Measurements from ENCODE around the gene HLA-A.

The HLA-A gene

DNA sequence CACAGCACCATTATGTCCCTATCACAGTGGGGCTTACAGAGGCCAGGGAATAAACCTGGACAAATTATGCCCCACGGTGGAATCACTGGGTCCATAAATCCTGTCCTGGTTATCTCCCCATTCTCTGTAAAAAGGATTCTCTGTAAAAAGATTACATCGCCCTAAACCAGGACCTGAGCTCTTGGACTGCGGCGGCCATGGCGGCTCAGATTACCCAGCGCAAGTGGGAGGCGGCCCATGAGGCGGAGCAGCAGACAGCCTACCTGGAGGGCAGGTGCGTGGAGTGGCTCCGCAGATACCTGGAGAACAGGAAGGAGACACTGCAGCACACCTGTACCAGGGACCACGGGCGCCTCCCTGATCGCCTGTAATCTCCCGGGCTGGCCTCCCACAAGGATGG, 8.4 kb upstream of the HLA-A start:
- no peak for FAIRE-seq
- DNase-seq (ENCODE audit: low spot score): no peak

GRCh38 chr6:29935273-29935955, 6.9 kb upstream of the HLA-A start:
- DNase-seq (ENCODE audit: low spot score) (no peak), FAIRE-seq (no peak)

DNA sequence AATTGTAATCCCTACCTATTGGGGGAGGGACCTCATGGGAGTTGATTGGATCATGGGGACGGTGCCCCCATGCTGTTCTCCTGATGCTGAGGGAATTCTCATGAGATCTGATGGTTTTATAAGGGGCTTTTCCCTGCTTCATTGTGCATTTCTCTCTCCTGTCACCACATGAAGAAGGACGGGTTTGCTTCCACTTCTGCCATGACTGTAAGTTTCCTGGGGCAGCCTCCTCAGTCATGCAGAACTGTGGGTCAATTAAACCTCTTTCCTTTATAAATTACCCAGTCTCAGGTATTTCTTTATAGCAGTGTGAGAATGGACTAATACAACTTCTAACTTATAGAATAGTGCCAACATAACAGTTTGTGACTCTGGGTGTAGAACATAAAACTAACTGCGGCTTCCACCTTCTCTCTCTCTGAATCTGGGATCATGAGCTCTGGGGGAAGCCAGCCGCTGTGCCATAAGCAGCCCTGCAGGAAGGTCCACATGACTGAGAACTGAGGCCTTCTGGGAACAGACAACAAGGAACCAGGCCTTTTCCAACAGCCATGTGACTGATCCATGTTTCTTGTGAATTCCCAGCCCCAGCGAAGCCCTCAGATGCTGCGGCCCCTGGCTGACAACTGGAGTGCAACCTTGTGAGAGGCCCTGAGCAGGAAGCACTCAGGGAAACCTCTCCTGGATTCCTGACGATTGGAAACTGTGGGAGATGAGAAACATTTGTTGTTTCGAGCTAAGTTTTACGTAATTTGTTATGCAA, 3.4 kb upstream of the HLA-A start:
- no peak for FAIRE-seq
- no peak for DNase-seq (ENCODE audit: low spot score)

DNA sequence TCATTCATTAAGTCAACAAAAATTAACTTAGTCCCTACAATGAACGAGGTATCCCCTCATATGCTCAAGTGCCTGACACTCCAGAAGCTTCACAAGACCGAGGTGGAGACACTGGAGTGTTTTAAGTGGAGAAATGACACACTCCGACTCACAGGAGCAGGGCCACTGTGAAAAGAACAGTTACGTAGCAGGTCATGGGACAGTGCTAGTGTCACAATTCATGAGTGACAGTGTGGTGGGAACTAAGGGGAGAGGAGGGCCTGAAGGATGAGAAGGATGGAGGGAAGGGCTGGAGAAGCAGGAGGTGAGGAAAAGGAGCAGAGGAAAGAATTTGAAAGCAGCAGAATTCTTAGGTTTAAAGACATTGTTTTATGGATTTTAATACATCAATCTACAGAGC, 1.3 kb upstream of the HLA-A start:
- FAIRE-seq: no peak

DNA sequence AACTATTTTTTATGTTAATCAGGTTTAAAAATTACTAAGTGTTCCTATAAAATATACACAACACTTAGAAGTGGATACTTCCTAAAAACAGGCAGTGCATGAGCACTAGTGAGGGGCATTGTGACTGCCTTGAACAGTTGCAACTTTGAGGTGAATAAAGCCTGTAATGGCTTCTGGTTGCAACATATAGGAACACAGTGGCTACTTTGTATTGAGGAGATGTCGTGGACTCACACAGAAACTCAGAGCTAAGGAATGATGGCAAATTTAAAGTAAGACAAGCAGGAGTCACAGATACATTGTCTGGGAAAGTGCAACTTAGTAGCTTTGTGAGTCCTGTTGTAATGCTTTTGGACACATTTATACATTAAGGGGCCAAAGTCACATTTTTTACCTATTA, 861 bp upstream of the HLA-A start:
- no peak for DNase-seq (ENCODE audit: low spot score)
- no peak for FAIRE-seq

More for the DNA sequence above, 1.3 kb upstream of the HLA-A start:
- DNase-seq (ENCODE audit: low spot score): no peak

- FAIRE-seq (no peak), DNase-seq (ENCODE audit: low spot score) (no peak)
Observed at GRCh38 chr6:29941916-29942274, 437 bp upstream of the HLA-A start.

DNA sequence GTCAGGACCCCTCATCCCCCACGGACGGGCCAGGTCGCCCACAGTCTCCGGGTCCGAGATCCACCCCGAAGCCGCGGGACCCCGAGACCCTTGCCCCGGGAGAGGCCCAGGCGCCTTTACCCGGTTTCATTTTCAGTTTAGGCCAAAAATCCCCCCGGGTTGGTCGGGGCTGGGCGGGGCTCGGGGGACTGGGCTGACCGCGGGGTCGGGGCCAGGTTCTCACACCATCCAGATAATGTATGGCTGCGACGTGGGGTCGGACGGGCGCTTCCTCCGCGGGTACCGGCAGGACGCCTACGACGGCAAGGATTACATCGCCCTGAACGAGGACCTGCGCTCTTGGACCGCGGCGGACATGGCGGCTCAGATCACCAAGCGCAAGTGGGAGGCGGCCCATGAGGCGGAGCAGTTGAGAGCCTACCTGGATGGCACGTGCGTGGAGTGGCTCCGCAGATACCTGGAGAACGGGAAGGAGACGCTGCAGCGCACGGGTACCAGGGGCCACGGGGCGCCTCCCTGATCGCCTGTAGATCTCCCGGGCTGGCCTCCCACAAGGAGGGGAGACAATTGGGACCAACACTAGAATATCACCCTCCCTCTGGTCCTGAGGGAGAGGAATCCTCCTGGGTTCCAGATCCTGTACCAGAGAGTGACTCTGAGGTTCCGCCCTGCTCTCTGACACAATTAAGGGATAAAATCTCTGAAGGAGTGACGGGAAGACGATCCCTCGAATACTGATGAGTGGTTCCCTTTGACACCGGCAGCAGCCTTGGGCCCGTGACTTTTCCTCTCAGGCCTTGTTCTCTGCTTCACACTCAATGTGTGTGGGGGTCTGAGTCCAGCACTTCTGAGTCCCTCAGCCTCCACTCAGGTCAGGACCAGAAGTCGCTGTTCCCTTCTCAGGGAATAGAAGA, 978 bp downstream of the HLA-A start:
- DNase-seq (ENCODE audit: low spot score) (no peak), FAIRE-seq (no peak)

DNA sequence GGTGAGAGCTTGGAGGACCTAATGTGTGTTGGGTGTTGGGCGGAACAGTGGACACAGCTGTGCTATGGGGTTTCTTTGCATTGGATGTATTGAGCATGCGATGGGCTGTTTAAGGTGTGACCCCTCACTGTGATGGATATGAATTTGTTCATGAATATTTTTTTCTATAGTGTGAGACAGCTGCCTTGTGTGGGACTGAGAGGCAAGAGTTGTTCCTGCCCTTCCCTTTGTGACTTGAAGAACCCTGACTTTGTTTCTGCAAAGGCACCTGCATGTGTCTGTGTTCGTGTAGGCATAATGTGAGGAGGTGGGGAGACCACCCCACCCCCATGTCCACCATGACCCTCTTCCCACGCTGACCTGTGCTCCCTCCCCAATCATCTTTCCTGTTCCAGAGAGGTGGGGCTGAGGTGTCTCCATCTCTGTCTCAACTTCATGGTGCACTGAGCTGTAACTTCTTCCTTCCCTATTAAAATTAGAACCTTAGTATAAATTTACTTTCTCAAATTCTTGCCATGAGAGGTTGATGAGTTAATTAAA, 3.0 kb downstream of the HLA-A start:
- DNase-seq (ENCODE audit: low spot score) (no peak), FAIRE-seq (no peak)

DNA sequence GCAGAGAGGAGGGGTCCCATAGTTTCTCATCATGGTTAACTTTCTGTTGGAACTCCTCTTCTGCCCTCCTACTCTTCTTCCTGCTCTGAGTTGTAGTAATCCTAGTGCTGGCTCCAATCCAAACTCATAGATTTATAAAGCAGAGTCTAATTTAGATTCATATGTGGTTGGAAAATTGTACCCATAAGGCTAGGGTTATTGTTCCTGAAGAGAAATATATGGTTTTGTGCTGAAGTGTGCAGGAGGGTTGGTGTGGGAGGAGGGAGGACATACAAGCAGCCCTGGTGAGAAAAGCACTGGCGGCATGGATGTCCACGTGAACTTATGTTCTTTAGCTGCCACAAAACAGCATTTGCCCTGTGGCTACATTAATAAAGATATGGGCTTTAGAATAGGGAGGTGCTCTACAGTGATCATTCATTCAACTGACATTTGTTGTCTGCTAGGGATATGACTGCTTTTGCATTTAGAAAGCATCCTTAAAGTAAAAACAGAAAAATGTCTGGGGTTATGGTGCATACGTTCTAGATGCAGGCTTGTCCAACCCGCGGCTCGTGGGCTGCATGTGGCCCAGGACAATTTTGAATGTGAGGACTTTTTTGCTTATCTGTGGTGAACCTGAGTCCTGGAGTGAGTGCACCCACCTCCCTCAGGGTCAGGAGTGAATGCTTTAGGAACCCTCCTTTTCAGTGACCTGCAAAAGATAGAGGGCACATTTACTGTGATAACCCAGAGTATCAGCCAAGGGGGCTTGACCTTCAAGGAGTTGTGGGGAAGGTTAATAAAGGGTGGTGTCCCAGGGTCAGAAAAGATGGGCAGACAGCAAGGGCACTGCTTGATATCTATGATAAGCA, 4.1 kb downstream of the HLA-A start:
- DNase-seq (ENCODE audit: low spot score): no peak
- no peak for FAIRE-seq

GRCh38 chr6:29947077-29947980, 5.0 kb downstream of the HLA-A start:
- DNase-seq (ENCODE audit: low spot score) (no peak), FAIRE-seq (no peak)

GRCh38 chr6:29948277-29948676, 5.9 kb downstream of the HLA-A start:
- FAIRE-seq (no peak), DNase-seq (ENCODE audit: low spot score) (no peak)

- no peak for FAIRE-seq
- DNase-seq (ENCODE audit: low spot score): no peak
Observed at GRCh38 chr6:29949934-29950333, 7.6 kb downstream of the HLA-A start.

DNA sequence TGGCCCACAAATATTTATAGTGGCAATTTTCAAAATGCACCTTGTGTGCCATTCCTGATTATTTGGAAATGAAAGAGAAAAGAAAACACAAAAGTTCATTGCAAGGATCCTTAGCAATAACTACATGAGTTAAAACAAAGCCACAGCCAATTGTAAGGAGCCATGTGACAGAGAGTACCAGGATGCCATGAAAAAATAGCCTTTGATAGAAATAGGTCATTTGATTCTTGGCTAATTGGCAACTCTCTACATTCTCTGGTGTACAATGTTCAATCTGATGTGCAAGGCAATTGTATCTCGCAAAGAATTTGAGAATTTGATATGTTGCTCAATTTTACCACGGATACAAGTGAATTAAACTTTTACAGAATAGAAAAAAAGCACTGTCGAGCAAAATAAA, 9.6 kb downstream of the HLA-A start:
- no peak for FAIRE-seq
- DNase-seq (ENCODE audit: low spot score): no peak

DNA sequence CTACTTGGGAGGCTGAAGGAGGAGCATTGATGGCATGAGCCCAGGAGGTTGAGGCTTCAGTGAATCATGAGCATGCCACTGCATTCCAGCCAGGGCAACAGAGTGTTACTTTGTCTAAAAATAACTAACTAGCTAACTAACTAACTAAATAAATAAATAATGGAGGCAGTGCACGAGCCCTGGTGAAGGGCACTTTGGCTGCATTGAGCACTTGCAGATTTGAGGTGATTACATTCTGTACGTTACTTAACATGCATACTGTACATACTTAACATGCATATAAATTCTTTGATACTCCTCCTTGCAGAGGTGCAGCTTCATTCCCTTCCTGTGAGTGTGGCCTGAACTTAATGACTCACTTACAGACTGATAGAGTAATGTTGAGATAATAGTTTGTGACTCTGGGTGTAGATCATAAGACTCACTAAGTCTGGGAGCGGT, 10.7 kb downstream of the HLA-A start:
- FAIRE-seq (no peak), DNase-seq (ENCODE audit: low spot score) (no peak)

GRCh38 chr6:29953686-29954085, 11.4 kb downstream of the HLA-A start:
- no peak for FAIRE-seq

GRCh38 chr6:29954272-29954671, 11.9 kb downstream of the HLA-A start:
- no peak for FAIRE-seq
- no peak for DNase-seq (ENCODE audit: low spot score)

More at GRCh38 chr6:29953686-29954085, 11.4 kb downstream of the HLA-A start:
- DNase-seq (ENCODE audit: low spot score): no peak

DNA sequence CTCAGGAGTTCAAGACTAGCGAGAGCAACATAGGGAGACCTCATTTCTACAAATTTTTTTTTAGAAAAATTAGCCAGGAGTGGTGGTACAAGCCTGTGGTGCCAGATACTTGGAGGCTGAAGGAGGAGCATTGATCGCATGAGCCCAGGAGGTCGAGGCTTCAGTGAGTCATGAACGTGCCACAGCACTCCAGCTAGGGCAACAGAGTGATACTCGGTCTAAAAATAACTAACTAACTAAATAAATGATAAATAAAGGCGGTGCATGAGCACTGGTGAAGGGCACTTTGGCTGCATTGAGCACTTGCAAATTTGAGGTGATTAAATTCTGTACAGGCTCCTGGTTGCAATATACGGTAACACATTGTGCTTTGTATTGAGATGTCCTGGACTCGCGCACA, 13.5 kb downstream of the HLA-A start:
- FAIRE-seq: no peak
- no peak for DNase-seq (ENCODE audit: low spot score)

DNA sequence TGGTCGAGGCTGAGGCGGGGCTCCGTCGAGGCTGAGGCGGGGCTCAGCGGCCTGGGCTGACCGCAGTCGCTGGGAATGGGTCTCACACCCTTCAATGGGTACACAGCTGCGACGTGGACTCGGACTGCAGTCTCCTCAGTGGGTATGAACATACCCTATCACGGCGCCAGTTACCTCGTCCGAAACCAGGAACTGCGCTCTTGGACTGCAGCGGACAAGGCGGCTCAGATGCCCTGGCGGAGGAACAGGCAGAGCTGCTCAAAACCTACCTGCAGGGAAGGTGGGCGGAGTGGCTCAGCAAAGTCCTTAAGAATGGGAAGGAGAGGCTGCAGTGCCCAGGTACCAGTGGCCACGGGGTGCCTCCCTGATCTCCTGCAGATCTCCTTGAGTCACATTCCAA, 14.2 kb downstream of the HLA-A start:
- FAIRE-seq (no peak), DNase-seq (ENCODE audit: low spot score) (no peak)

GRCh38 chr6:29958046-29958445, 15.7 kb downstream of the HLA-A start:
- FAIRE-seq: no peak

DNA sequence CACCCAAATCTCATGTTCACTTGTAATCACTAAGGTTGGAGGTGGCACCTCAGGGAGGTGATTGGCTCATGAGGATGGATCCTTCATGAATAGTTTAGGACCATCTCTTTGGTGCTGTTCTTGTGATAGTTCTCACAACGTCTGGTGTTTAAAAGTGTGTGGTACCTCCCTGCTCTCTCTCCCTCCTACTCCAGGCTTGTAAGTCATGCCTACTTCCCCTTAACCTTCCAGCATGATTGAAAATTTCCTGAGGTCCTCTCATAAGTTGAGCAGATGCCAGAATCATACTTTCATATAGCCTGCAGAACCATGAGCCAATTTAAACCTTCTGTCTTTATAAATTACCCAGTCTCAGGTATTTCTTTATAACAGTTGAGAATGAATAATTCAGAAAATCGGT, 16.6 kb downstream of the HLA-A start:
- DNase-seq (ENCODE audit: low spot score): no peak
- no peak for FAIRE-seq

More at GRCh38 chr6:29958046-29958445, 15.7 kb downstream of the HLA-A start:
- no peak for DNase-seq (ENCODE audit: low spot score)

All from urothelium cell line (cell line).